Activated naive CD4-positive, alpha-beta T cell treated with anti-CD3 and anti-CD28 coated beads, Interleukin-2, amount 50 U/mL, for 72 hours (primary cell): ENCODE results near the gene DLGAP4. TPM values are rescaled to one million over a fixed set of nuclear protein-coding genes. Genes with fewer than 3 reads are reported as not detected.

ENCODE experiments used
- ATAC-seq, 2 donors: fragments of 150-1000 bp; cut with Tn5 transposase; 2 replicates each; pipeline ENCODE4 v1.10.0; 2021; ENCODE audit warnings: mild to moderate bottlenecking in 2 of 2, moderate library complexity in 2 of 2
- DNase-seq, 2 donors: peaks; one replicate each; pipeline ENCODE4 v3.0.0; 2021 to 2022; ENCODE audit warnings: low spot score in 2 of 2
- H3K27ac Mint-ChIP-seq, 2 donors: one replicate each; pipeline ENCODE4 v1.8.0; 2022; ENCODE audit warnings: mild to moderate bottlenecking in 2 of 2, mixed read lengths in 2 of 2
- H3K36me3 Mint-ChIP-seq, 2 donors: one replicate each; pipeline ENCODE4 v1.8.0; 2022; ENCODE audit warnings: mixed read lengths in 2 of 2
- H3K9me3 Mint-ChIP-seq, 2 donors: one replicate each; pipeline ENCODE4 v1.8.0; 2022; ENCODE audit warnings: mixed read lengths in 2 of 2
- total RNA-seq, 2 donors: library from RNA; stranded (reverse); gene quantifications; one replicate each; pipeline ENCODE4 v1.2.3, GENCODE V29; 2022

Gene DLGAP4
- total RNA-seq, 2 donors from 2014 or later, result 29.7 to 40.2 TPM

- DNase-seq (no peak), ATAC-seq (no peak)
- H3K9me3 Mint-ChIP-seq, result no peaks in the 10 kb centered on the region
- no peaks in the 10 kb centered on the region for H3K36me3 Mint-ChIP-seq
- H3K27ac Mint-ChIP-seq, result no peak overlapping the region
Observed at GRCh38 chr20:36424314-36424713, 118.2 kb downstream of the DLGAP4 start.

- DNase-seq, result no peak
- H3K9me3 Mint-ChIP-seq, result no peaks in the 10 kb centered on the region
- no peak overlapping the region for H3K27ac Mint-ChIP-seq
- no peak for ATAC-seq
- no peaks in the 10 kb centered on the region for H3K36me3 Mint-ChIP-seq
Observed at GRCh38 chr20:36425166-36425565, 119.0 kb downstream of the DLGAP4 start.

- no peak for DNase-seq
- no peak for ATAC-seq
- H3K9me3 Mint-ChIP-seq, result no peaks in the 10 kb centered on the region
- no peak overlapping the region for H3K27ac Mint-ChIP-seq
- H3K36me3 Mint-ChIP-seq, result no peaks in the 10 kb centered on the region
Observed at GRCh38 chr20:36431604-36432003, 125.5 kb downstream of the DLGAP4 start.

GRCh38 chr20:36432096-36432495, 126.0 kb downstream of the DLGAP4 start:
- Mint-ChIP-seq H3K9me3 (no peaks in the 10 kb centered on the region), H3K27ac (no peak overlapping the region), H3K36me3 (no peaks in the 10 kb centered on the region)
- DNase-seq, result no peak
- no peak for ATAC-seq

GRCh38 chr20:36434383-36434782, 128.2 kb downstream of the DLGAP4 start:
- H3K36me3 Mint-ChIP-seq, result no peaks in the 10 kb centered on the region
- H3K9me3 Mint-ChIP-seq, result no peaks in the 10 kb centered on the region
- DNase-seq, result no peak
- H3K27ac Mint-ChIP-seq, result no peak overlapping the region
- ATAC-seq, result no peak

- ATAC-seq, result no peak
- no peaks in the 10 kb centered on the region for H3K36me3 Mint-ChIP-seq
- no peaks in the 10 kb centered on the region for H3K9me3 Mint-ChIP-seq
- H3K27ac Mint-ChIP-seq, result no peak overlapping the region
- DNase-seq, result no peak
Observed at GRCh38 chr20:36435124-36435523, 129.0 kb downstream of the DLGAP4 start.

- no peaks in the 10 kb centered on the region for H3K36me3 Mint-ChIP-seq
- ATAC-seq (peak; percentile 81 to 95), DNase-seq (peak; percentile 68 to 91)
- H3K27ac Mint-ChIP-seq, result no peak overlapping the region
- no peaks in the 10 kb centered on the region for H3K9me3 Mint-ChIP-seq
Observed at GRCh38 chr20:36435592-36436541, 129.7 kb downstream of the DLGAP4 start.

- Mint-ChIP-seq H3K27ac (no peak overlapping the region), H3K36me3 (no peaks in the 10 kb centered on the region), H3K9me3 (no peaks in the 10 kb centered on the region)
- DNase-seq (peak in 1 of 2 donors; percentile 81), ATAC-seq (peak; percentile 52 to 62)
Observed at GRCh38 chr20:36439040-36439730, 133.0 kb downstream of the DLGAP4 start.

- DNase-seq (no peak), ATAC-seq (no peak)
- H3K27ac Mint-ChIP-seq, result no peak overlapping the region
- H3K9me3 Mint-ChIP-seq, result no peaks in the 10 kb centered on the region
- H3K36me3 Mint-ChIP-seq, result no peaks in the 10 kb centered on the region
Observed at GRCh38 chr20:36439731-36440072, 133.6 kb downstream of the DLGAP4 start.

GRCh38 chr20:36440370-36441026, 134.4 kb downstream of the DLGAP4 start:
- Mint-ChIP-seq H3K9me3 (no peaks in the 10 kb centered on the region), H3K36me3 (no peaks in the 10 kb centered on the region), H3K27ac (no peak overlapping the region)
- ATAC-seq (no peak), DNase-seq (no peak)

- DNase-seq, result no peak
- Mint-ChIP-seq H3K27ac (peak overlapping the region in 1 of 2 donors; percentile 70), H3K9me3 (no peaks in the 10 kb centered on the region), H3K36me3 (no peaks in the 10 kb centered on the region)
- no peak for ATAC-seq
Observed at GRCh38 chr20:36441027-36441414, 134.9 kb downstream of the DLGAP4 start.

GRCh38 chr20:36441416-36441815, 135.3 kb downstream of the DLGAP4 start:
- Mint-ChIP-seq H3K27ac (peak overlapping the region in 1 of 2 donors; percentile 70), H3K36me3 (no peaks in the 10 kb centered on the region)

GRCh38 chr20:36445847-36446246, 139.7 kb downstream of the DLGAP4 start:
- DNase-seq (no peak), ATAC-seq (no peak)
- H3K36me3 Mint-ChIP-seq, result no peaks in the 10 kb centered on the region
- no peak overlapping the region for H3K27ac Mint-ChIP-seq
- peaks cover 0 to 4% of the 10 kb centered on the region in 2 donors for H3K9me3 Mint-ChIP-seq

More at GRCh38 chr20:36441416-36441815, 135.3 kb downstream of the DLGAP4 start:
- DNase-seq (no peak), ATAC-seq (no peak)
- H3K9me3 Mint-ChIP-seq, result no peaks in the 10 kb centered on the region

- Mint-ChIP-seq H3K36me3 (no peaks in the 10 kb centered on the region), H3K9me3 (peaks cover 0 to 4% of the 10 kb centered on the region in 2 donors), H3K27ac (no peak overlapping the region)
- ATAC-seq, result no peak
- no peak for DNase-seq
Observed at GRCh38 chr20:36446557-36446956, 140.4 kb downstream of the DLGAP4 start.

GRCh38 chr20:36447101-36447500, 141.0 kb downstream of the DLGAP4 start:
- ATAC-seq (no peak), DNase-seq (no peak)
- Mint-ChIP-seq H3K27ac (no peak overlapping the region), H3K9me3 (peaks cover 0 to 4% of the 10 kb centered on the region in 2 donors), H3K36me3 (no peaks in the 10 kb centered on the region)

GRCh38 chr20:36449663-36450062, 143.5 kb downstream of the DLGAP4 start:
- no peak for ATAC-seq
- Mint-ChIP-seq H3K36me3 (no peaks in the 10 kb centered on the region), H3K27ac (no peak overlapping the region), H3K9me3 (peaks cover 0 to 4% of the 10 kb centered on the region in 2 donors)
- no peak for DNase-seq

- H3K36me3 Mint-ChIP-seq, result no peaks in the 10 kb centered on the region
- no peak for DNase-seq
- H3K27ac Mint-ChIP-seq, result peak overlapping the region in 1 of 2 donors; percentile 84
- peaks cover 0 to 4% of the 10 kb centered on the region in 2 donors for H3K9me3 Mint-ChIP-seq
- ATAC-seq, result no peak
Observed at GRCh38 chr20:36454332-36454697, 148.2 kb downstream of the DLGAP4 start.
